Stomach (tissue), 4 donors: ENCODE results near the gene TIGAR.

Source experiments
- EP300 ChIP-seq: sonication (generic); formaldehyde crosslinking; IDR thresholded peaks from one replicate; pipeline ENCODE4 v1.6.1; 2017; ENCODE audit warnings: antibody characterized with exemption
- POLR2A ChIP-seq, 4 donors: fragments of 450-650 bp; IDR thresholded peaks; one replicate each; pipeline ENCODE4 v1.6.1; 2016; ENCODE audit warnings: antibody characterized with exemption in 4 of 4, control low read depth in 2 of 4, mild to moderate bottlenecking in 1 of 4, moderate library complexity in 1 of 4

DNA sequence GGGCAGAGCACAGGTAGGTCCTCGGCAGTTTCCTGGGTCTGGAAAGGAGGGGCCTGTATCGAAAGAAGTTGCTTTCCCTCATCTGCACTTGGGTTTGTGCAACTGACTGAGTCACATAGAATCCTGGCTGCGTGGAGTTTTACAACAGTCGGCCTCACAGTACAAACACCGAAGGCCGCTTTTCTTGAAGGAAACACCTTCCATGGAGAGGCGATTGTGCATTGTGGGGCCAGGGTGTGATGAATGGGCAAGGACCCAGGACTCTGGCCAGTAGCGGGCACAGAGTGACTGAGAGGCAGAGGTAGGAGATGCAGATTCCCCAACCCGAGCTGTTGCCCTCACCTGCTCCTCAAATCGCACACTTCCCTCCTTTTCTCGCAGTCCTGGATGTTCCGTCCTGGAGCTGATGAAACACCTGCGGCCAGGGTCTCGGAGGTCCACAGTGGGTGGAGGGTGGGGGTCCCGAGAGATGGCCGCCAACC, 39.8 kb upstream of the TIGAR start:
- TF ChIP-seq POLR2A (IDR thresholded peaks at IDR 0.05) (no peak), EP300 (no peak)
